Activated naive CD4-positive, alpha-beta T cell treated with anti-CD3 and anti-CD28 coated beads for 36 hours (primary cell): ENCODE measurements around the gene FAM53B. TPM values are rescaled to one million over a fixed set of nuclear protein-coding genes. Genes with fewer than 3 reads are reported as not detected.

Source experiments
- CTCF ChIA-PET: fragments of 350-600 bp; sonication (Branson Sonifier 250); formaldehyde crosslinking; loops from one replicate; lab custom pipeline; 2021; ENCODE audit warnings: antibody characterized with exemption; lab: Charles Lee
- DNase-seq: peaks from one replicate; pipeline ENCODE4 v3.0.0-alpha.2; 2020
- H3K27ac Mint-ChIP-seq: one replicate; pipeline ENCODE4 v1.8.0; 2021; ENCODE audit warnings: mild to moderate bottlenecking, mixed read lengths
- H3K27me3 Mint-ChIP-seq: one replicate; pipeline ENCODE4 v1.8.0; 2021; ENCODE audit warnings: low read depth, mixed read lengths
- H3K36me3 Mint-ChIP-seq: one replicate; pipeline ENCODE4 v1.8.0; 2021; ENCODE audit warnings: low read depth, mixed read lengths
- H3K4me1 Mint-ChIP-seq: one replicate; pipeline ENCODE4 v1.8.0; 2021; ENCODE audit warnings: low read depth, mixed read lengths
- H3K4me3 Mint-ChIP-seq: one replicate; pipeline ENCODE4 v1.8.0; 2021; ENCODE audit warnings: mild to moderate bottlenecking, moderate library complexity, mixed read lengths
- H3K9me3 Mint-ChIP-seq: one replicate; pipeline ENCODE4 v1.8.0; 2021; ENCODE audit warnings: mixed read lengths
- intact Hi-C: fragments of 100-400 bp; cut with micrococcal nuclease; formaldehyde crosslinking; loops from one replicate; pipeline ENCODE4 v1.15.1; 2023
- total RNA-seq, 2 experiments: library from RNA; stranded (reverse); gene quantifications; one replicate each; pipeline ENCODE4 v1.2.3, GENCODE V29; 2021

The FAM53B gene
- total RNA-seq, 2 experiments from 2014 or later, result 11.8 to 11.9 TPM

DNA sequence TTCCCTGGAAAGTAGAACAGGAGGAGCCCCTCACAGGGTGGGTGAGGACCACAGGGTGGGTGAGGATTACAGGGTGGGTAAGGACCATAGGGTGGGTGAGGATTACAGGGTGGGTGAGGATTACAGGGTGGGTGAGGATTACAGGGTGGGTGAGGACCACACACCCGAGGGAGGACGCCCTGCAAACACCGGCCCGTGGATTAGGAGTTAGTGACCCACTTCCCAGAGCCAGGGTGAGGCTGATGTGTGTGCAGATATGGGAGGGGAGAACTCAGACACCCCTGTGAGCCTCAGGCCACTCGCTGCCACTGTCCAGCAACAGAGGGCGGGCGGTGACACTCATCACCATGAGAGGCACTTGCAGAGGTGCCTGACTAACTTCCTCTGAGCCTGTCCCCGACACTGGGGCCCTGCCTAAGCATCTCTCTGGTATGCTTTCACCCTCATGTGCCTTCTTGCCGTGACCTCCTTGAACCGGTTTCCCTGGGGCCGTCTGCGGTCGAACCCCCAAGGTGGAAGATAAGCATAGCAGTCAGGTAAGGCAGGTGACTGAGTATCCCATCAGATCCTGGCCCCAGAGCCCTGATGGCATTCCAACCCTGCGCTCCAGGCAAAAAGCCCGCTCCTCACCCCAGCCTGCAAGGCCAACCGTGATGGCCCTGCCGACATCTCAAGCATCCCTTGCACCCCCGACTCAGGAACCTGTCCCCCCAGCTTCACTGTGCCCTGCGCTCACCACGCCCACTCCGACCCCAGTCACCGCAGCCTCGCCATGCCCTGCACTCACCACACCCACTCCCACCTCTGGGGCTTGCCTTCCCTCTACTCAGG is 74.1 kb downstream of the FAM53B start:
- no peak for DNase-seq
- H3K4me1 Mint-ChIP-seq, result peaks cover 58% of the 10 kb centered on the region
- peaks cover 2% of the 10 kb centered on the region for H3K36me3 Mint-ChIP-seq
- intact Hi-C loops, result no loop called here
- no peak overlapping the region for H3K27ac Mint-ChIP-seq
- no peaks in the 10 kb centered on the region for H3K27me3 Mint-ChIP-seq
- CTCF ChIA-PET, result interaction anchor here (1.1 to 1.2 kb wide), 2 partner anchors 19 to 22 kb away, joined by 3 to 5 read pairs; no protein-coding TSS in a partner anchor
- H3K4me3 Mint-ChIP-seq, result no peak overlapping the region
- H3K9me3 Mint-ChIP-seq, result no peaks in the 10 kb centered on the region

DNA sequence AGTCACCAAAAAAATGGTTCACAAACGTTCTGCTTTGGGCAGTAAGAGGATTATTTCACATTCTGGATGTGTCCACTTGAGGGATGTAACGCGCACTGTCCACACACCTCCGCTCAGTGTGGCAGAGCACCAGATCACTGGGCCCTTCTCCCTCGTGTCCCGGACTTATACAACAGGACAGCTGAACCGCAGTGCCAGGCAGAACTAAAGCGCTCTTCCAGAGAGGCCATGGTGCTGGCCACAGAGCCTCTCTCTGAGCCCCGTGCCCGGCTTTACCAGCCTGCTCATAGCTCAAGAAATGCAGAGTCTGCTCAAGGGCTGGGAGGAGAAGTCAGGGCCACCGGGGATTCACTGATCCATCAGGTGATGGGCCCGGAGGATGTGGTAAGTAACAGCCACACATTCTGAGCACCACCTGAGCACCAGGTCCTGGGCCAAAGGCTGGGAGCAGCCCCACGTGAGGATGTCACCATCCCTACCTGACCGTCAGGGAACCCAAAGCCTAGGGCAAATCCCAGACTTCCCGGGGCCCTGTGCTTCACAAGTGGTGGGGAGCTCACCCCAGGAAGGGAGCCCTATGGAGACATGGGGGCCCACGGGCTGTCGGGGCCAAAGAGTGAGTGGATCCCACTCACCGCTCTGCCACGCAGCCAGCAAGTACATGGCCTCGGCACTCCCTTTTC is 74.9 kb downstream of the FAM53B start:
- H3K9me3 Mint-ChIP-seq, result no peaks in the 10 kb centered on the region
- CTCF ChIA-PET, result no interaction called here
- no peak for DNase-seq
- H3K4me3 Mint-ChIP-seq, result no peak overlapping the region
- H3K4me1 Mint-ChIP-seq, result peaks cover 51% of the 10 kb centered on the region
- H3K36me3 Mint-ChIP-seq, result no peaks in the 10 kb centered on the region
- H3K27me3 Mint-ChIP-seq, result no peaks in the 10 kb centered on the region
- no peak overlapping the region for H3K27ac Mint-ChIP-seq
- intact Hi-C loops, result no loop called here

- peaks cover 44% of the 10 kb centered on the region for H3K4me1 Mint-ChIP-seq
- no peaks in the 10 kb centered on the region for H3K9me3 Mint-ChIP-seq
- no peak for DNase-seq
- CTCF ChIA-PET, result no interaction called here
- H3K4me3 Mint-ChIP-seq, result no peak overlapping the region
- intact Hi-C loops, result no loop called here
- H3K36me3 Mint-ChIP-seq, result no peaks in the 10 kb centered on the region
- no peak overlapping the region for H3K27ac Mint-ChIP-seq
- no peaks in the 10 kb centered on the region for H3K27me3 Mint-ChIP-seq
These were observed 75.6 kb downstream of the FAM53B start for GRCh38 chr10:124668517-124669051.

- CTCF ChIA-PET, result no interaction called here
- Mint-ChIP-seq H3K36me3 (no peaks in the 10 kb centered on the region), H3K4me3 (no peak overlapping the region), H3K4me1 (peaks cover 35% of the 10 kb centered on the region), H3K27me3 (no peaks in the 10 kb centered on the region), H3K9me3 (no peaks in the 10 kb centered on the region), H3K27ac (no peak overlapping the region)
- no peak for DNase-seq
- intact Hi-C loops, result no loop called here
These were observed 76.5 kb downstream of the FAM53B start for GRCh38 chr10:124667425-124668345.

DNA sequence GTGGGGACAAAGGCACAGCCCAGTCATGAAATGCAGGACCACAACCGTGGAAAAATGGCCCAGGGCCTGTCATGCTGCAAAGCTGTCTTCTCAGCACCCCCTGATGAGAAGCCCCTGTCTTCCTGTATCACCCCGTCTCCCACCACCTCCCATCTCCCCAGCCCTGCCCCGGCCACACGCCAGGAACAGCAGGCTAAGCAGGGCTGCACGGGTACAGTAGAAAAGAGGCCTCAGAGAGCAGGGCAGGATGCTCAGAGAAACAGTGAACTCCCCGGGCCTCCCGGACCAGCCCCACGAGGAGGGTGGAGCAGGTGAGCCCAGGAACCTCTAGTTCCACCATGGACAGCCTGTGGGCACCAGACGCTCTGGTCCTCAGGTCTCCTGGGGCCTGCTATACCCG is 77.7 kb downstream of the FAM53B start:
- CTCF ChIA-PET, result no interaction called here
- intact Hi-C loops, result no loop called here
- H3K36me3 Mint-ChIP-seq, result no peaks in the 10 kb centered on the region
- no peaks in the 10 kb centered on the region for H3K27me3 Mint-ChIP-seq
- no peak overlapping the region for H3K27ac Mint-ChIP-seq
- no peaks in the 10 kb centered on the region for H3K9me3 Mint-ChIP-seq
- DNase-seq, result no peak
- peaks cover 26% of the 10 kb centered on the region for H3K4me1 Mint-ChIP-seq
- no peak overlapping the region for H3K4me3 Mint-ChIP-seq

GRCh38 chr10:124665980-124666379 is 78.2 kb downstream of the FAM53B start:
- Mint-ChIP-seq H3K9me3 (no peaks in the 10 kb centered on the region), H3K36me3 (no peaks in the 10 kb centered on the region), H3K27me3 (no peaks in the 10 kb centered on the region), H3K4me3 (no peak overlapping the region), H3K4me1 (peaks cover 20% of the 10 kb centered on the region), H3K27ac (no peak overlapping the region)
- intact Hi-C loops, result no loop called here
- DNase-seq, result no peak
- CTCF ChIA-PET, result no interaction called here

GRCh38 chr10:124665558-124665957 is 78.6 kb downstream of the FAM53B start:
- no peak overlapping the region for H3K27ac Mint-ChIP-seq
- no peak overlapping the region for H3K4me3 Mint-ChIP-seq

DNA sequence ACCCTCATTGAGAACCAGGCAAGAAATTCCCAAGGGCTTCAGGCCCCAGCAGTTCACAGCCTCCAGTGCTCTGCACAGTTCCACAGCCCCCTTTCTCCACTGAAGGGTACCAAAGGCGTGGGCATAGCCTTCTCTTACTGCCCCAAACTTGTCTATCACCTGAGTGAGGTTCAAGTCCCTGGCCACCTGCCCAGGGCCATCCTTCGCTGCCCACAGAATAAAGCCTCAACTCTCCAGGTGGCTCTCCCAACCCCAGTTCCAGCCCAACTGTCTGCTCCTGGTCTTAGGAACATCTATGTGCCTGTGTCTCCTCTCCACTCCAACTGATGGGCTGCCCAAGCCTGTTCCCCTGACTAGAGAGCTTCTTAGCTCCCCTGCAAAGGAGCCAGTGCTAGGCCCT is 79.1 kb downstream of the FAM53B start:
- Mint-ChIP-seq H3K36me3 (no peaks in the 10 kb centered on the region), H3K27me3 (no peaks in the 10 kb centered on the region), H3K9me3 (no peaks in the 10 kb centered on the region), H3K27ac (no peak overlapping the region), H3K4me1 (peaks cover 12% of the 10 kb centered on the region), H3K4me3 (no peak overlapping the region)
- no peak for DNase-seq
- CTCF ChIA-PET, result no interaction called here
- intact Hi-C loops, result no loop called here

More at GRCh38 chr10:124665558-124665957, 78.6 kb downstream of the FAM53B start:
- Mint-ChIP-seq H3K36me3 (no peaks in the 10 kb centered on the region), H3K27me3 (no peaks in the 10 kb centered on the region), H3K4me1 (peaks cover 16% of the 10 kb centered on the region), H3K9me3 (no peaks in the 10 kb centered on the region)
- CTCF ChIA-PET, result no interaction called here
- intact Hi-C loops, result no loop called here
- no peak for DNase-seq

- intact Hi-C loops, result no loop called here
- H3K36me3 Mint-ChIP-seq, result no peaks in the 10 kb centered on the region
- DNase-seq, result no peak
- no peak overlapping the region for H3K4me3 Mint-ChIP-seq
- CTCF ChIA-PET, result no interaction called here
- H3K27me3 Mint-ChIP-seq, result no peaks in the 10 kb centered on the region
- H3K4me1 Mint-ChIP-seq, result peaks cover 18% of the 10 kb centered on the region
- no peaks in the 10 kb centered on the region for H3K9me3 Mint-ChIP-seq
- H3K27ac Mint-ChIP-seq, result no peak overlapping the region
These were observed 80.3 kb downstream of the FAM53B start for GRCh38 chr10:124663766-124664360.

- intact Hi-C loops, result no loop called here
- Mint-ChIP-seq H3K9me3 (no peaks in the 10 kb centered on the region), H3K27ac (no peak overlapping the region), H3K4me3 (no peak overlapping the region), H3K36me3 (no peaks in the 10 kb centered on the region), H3K27me3 (no peaks in the 10 kb centered on the region), H3K4me1 (peaks cover 21% of the 10 kb centered on the region)
- CTCF ChIA-PET, result no interaction called here
- DNase-seq, result no peak
These were observed 81.0 kb downstream of the FAM53B start for GRCh38 chr10:124663228-124663627.

DNA sequence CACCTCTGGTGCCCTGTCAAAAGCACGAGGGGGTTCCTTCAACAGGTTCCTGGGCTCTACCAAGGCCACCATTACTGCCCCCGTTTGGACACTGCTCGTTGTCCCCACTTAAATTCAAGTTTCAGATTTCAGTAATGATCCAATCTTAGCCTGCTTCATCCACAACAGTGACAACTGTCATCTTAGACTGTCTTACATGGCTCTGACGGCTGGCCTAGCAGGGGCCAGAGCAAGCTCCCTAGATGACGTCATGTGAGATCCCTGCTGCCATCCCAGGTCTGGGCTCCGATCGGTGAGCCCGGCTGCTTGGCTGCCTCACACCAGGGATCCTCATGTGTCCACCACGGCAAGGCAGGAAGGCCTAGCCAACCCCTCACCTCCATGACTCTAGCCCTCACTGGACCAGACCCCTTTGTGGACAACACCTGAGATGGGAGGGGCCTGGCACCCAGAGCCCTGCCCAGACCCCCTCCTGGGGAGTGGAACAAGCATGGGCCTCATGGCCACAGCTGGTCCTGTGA is 82.5 kb downstream of the FAM53B start:
- DNase-seq, result no peak
- Mint-ChIP-seq H3K9me3 (no peaks in the 10 kb centered on the region), H3K4me1 (peaks cover 32% of the 10 kb centered on the region), H3K27ac (no peak overlapping the region), H3K36me3 (no peaks in the 10 kb centered on the region), H3K27me3 (no peaks in the 10 kb centered on the region), H3K4me3 (no peak overlapping the region)
- CTCF ChIA-PET, result no interaction called here
- intact Hi-C loops, result no loop called here
